GM12878 (cell line): Measurements from ENCODE around the gene MEIS1.

Source experiments
- GABPA ChIP-seq: IDR thresholded peaks from 2 replicates; pipeline ENCODE4 v1.6.1; 2014; ENCODE audit warnings: antibody characterized with exemption, low read depth, mild to moderate bottlenecking, inconsistent platforms
- JUNB ChIP-seq: IDR thresholded peaks from 2 replicates; pipeline ENCODE4 v1.6.1; 2016; ENCODE audit warnings: antibody characterized with exemption, mild to moderate bottlenecking
- JUND ChIP-seq: IDR thresholded peaks from 2 replicates; pipeline ENCODE4 v1.6.1; 2012; ENCODE audit warnings: low read depth, mild to moderate bottlenecking, low read length, improper control_type of control experiment, moderate library complexity
- NFXL1 ChIP-seq: fragments of 450-650 bp; IDR thresholded peaks from 2 replicates; pipeline ENCODE4 v1.6.1; 2017; ENCODE audit warnings: antibody characterized with exemption, mild to moderate bottlenecking, borderline replicate concordance
- POLR2AphosphoS5 ChIP-seq: IDR thresholded peaks from 2 replicates; pipeline ENCODE4 v1.6.1; 2011; ENCODE audit warnings: mild to moderate bottlenecking, low read length, inconsistent platforms
- SP1 ChIP-seq: IDR thresholded peaks from one replicate; pipeline ENCODE4 v1.6.1; 2011; ENCODE audit warnings: low read depth, low read length
- SREBF2 ChIP-seq: IDR thresholded peaks from 2 replicates; pipeline ENCODE4 v1.6.1; 2012; ENCODE audit warnings: mild to moderate bottlenecking, low read length
- TF ChIP-seq, protein P1 (sequence below), 3 experiments: IDR thresholded peaks in 2 of 3; conservative IDR thresholded peaks in 1 of 3; 2 replicates each; pipeline ENCODE4 v1.5.1; 2011; ENCODE audit warnings: low read depth in 3 of 3, low read length in 3 of 3, mild to moderate bottlenecking in 3 of 3, control low read depth in 2 of 3, moderate library complexity in 2 of 3, inconsistent platforms in 1 of 3, mixed read lengths in 1 of 3; ENCODE audit not compliant: control insufficient read depth in 2 of 3, insufficient read depth in 1 of 3; ENCODE audit errors: extremely low read depth in 1 of 3
- TF ChIP-seq, protein P2 (sequence below): fragments of 450-650 bp; formaldehyde crosslinking; IDR thresholded peaks from 2 replicates; pipeline ENCODE4 v1.5.0; 2022; ENCODE audit warnings: mild to moderate bottlenecking, missing genetic modification characterization
- TF ChIP-seq, protein P3 (sequence below): IDR thresholded peaks from 2 replicates; pipeline ENCODE4 v1.6.1; 2012; ENCODE audit warnings: low read depth, low read length, improper control_type of control experiment
- TF ChIP-seq, protein P4 (sequence below): IDR thresholded peaks from 2 replicates; pipeline ENCODE4 v1.6.1; 2012; ENCODE audit warnings: mild to moderate bottlenecking, low read depth, low read length

DNA sequence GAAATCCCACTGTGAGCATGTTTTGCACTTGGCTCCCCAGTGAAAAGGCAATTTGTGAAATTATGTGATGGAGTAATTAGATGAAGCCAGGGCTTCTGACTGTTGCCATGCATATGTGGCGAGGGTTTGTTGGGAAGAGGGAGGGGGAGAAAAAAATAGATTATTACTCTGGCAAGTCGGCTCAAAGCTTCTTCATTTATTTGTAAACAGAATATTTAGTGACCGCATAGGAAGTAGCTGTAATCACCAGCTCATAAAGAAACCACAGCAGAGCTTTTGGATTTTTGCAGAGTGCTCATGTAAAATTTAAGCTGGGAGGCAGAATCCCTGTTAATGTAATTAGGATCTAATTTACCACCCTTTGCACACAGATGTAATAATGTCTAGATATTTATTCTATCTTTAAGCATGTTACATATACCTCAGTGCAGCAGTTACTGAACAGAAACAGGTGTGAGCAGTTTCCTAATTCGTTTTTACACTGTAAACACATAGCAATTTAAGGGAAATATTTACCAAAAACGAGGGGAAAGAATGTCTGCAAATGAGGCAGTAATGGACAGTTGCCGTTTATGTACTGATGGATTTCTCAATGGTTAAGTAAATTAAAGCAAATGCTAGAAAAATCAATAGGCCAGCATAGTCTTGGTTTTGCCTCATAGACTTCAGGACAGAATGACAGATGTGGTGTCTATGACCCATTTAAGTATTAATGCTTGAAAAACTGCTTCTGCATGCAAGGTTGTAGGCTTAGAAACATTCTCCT, 87.9 kb downstream of the MEIS1 start:
- TF ChIP-seq SP1 (no peak), NFXL1 (no peak), POLR2AphosphoS5 (no peak), JUND (no peak), SREBF2 (no peak), GABPA (no peak), JUNB (no peak)
- TF ChIP-seq, protein P1, sequence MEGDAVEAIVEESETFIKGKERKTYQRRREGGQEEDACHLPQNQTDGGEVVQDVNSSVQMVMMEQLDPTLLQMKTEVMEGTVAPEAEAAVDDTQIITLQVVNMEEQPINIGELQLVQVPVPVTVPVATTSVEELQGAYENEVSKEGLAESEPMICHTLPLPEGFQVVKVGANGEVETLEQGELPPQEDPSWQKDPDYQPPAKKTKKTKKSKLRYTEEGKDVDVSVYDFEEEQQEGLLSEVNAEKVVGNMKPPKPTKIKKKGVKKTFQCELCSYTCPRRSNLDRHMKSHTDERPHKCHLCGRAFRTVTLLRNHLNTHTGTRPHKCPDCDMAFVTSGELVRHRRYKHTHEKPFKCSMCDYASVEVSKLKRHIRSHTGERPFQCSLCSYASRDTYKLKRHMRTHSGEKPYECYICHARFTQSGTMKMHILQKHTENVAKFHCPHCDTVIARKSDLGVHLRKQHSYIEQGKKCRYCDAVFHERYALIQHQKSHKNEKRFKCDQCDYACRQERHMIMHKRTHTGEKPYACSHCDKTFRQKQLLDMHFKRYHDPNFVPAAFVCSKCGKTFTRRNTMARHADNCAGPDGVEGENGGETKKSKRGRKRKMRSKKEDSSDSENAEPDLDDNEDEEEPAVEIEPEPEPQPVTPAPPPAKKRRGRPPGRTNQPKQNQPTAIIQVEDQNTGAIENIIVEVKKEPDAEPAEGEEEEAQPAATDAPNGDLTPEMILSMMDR (IDR thresholded peaks at IDR 0.05 in 2 of 3, conservative IDR thresholded peaks at IDR 0.05 in 1 of 3; ENCODE audit: control insufficient read depth in 2 of 3, extremely low read depth in 1 of 3, insufficient read depth in 1 of 3, low read depth in 3 of 3, low read length in 3 of 3) = no peak
- TF ChIP-seq, protein P2, sequence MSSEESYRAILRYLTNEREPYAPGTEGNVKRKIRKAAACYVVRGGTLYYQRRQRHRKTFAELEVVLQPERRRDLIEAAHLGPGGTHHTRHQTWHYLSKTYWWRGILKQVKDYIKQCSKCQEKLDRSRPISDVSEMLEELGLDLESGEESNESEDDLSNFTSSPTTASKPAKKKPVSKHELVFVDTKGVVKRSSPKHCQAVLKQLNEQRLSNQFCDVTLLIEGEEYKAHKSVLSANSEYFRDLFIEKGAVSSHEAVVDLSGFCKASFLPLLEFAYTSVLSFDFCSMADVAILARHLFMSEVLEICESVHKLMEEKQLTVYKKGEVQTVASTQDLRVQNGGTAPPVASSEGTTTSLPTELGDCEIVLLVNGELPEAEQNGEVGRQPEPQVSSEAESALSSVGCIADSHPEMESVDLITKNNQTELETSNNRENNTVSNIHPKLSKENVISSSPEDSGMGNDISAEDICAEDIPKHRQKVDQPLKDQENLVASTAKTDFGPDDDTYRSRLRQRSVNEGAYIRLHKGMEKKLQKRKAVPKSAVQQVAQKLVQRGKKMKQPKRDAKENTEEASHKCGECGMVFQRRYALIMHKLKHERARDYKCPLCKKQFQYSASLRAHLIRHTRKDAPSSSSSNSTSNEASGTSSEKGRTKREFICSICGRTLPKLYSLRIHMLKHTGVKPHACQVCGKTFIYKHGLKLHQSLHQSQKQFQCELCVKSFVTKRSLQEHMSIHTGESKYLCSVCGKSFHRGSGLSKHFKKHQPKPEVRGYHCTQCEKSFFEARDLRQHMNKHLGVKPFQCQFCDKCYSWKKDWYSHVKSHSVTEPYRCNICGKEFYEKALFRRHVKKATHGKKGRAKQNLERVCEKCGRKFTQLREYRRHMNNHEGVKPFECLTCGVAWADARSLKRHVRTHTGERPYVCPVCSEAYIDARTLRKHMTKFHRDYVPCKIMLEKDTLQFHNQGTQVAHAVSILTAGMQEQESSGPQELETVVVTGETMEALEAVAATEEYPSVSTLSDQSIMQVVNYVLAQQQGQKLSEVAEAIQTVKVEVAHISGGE = no peak
- TF ChIP-seq, protein P3, sequence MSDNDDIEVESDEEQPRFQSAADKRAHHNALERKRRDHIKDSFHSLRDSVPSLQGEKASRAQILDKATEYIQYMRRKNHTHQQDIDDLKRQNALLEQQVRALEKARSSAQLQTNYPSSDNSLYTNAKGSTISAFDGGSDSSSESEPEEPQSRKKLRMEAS = no peak
- TF ChIP-seq, protein P4, sequence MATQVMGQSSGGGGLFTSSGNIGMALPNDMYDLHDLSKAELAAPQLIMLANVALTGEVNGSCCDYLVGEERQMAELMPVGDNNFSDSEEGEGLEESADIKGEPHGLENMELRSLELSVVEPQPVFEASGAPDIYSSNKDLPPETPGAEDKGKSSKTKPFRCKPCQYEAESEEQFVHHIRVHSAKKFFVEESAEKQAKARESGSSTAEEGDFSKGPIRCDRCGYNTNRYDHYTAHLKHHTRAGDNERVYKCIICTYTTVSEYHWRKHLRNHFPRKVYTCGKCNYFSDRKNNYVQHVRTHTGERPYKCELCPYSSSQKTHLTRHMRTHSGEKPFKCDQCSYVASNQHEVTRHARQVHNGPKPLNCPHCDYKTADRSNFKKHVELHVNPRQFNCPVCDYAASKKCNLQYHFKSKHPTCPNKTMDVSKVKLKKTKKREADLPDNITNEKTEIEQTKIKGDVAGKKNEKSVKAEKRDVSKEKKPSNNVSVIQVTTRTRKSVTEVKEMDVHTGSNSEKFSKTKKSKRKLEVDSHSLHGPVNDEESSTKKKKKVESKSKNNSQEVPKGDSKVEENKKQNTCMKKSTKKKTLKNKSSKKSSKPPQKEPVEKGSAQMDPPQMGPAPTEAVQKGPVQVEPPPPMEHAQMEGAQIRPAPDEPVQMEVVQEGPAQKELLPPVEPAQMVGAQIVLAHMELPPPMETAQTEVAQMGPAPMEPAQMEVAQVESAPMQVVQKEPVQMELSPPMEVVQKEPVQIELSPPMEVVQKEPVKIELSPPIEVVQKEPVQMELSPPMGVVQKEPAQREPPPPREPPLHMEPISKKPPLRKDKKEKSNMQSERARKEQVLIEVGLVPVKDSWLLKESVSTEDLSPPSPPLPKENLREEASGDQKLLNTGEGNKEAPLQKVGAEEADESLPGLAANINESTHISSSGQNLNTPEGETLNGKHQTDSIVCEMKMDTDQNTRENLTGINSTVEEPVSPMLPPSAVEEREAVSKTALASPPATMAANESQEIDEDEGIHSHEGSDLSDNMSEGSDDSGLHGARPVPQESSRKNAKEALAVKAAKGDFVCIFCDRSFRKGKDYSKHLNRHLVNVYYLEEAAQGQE = no peak
